Adipose tissue (tissue), 3 donors: Measurements from ENCODE around the gene PPP1R9B. TPM values are rescaled to one million over a fixed set of nuclear protein-coding genes. Genes with fewer than 3 reads are reported as not detected.

Source experiments
- H3K27ac ChIP-seq: one replicate; pipeline ENCODE4 v1.5.1; 2013; ENCODE audit warnings: low read depth, low read length
- WGBS, 3 donors: extraction: QIAGEN DNeasy Blood & Tissue Kit; methylation state at CpG; one replicate each; pipeline ENCODE4 v1.1.7; 2013; 5-methylcytosine and 5-hydroxymethylcytosine counted together
- polyA plus RNA-seq, 3 donors: library from polyadenylated mRNA; stranded (reverse); fragments of 200-250 nt; gene quantifications; one replicate each; pipeline ENCODE4 v1.2.3, GENCODE V29; 2013
- donor health status: healthy with polysubstance abuse.
- donor health status: Bipolar disorder and iron deficiency.
- donor health status: healthy.

The PPP1R9B gene
- polyA plus RNA-seq, 3 donors, result 11.8 to 48.7 (median 21.6) TPM

- 88 to 93% (median 88%) methylated on average over 5 of the region's 5 CpGs for WGBS, 3 donors
- H3K27ac ChIP-seq, result no peak overlapping the region
Observed at GRCh38 chr17:50103941-50104340, 46.5 kb downstream of the PPP1R9B start.

GRCh38 chr17:50103252-50103651 lies 47.2 kb downstream of the PPP1R9B start:
- no peak overlapping the region for H3K27ac ChIP-seq
- WGBS, 3 donors, result 67 to 90% (median 77%) methylated on average over 2 of the region's 2 CpGs

GRCh38 chr17:50102164-50102991 lies 48.1 kb downstream of the PPP1R9B start:
- 45 to 75% (median 74%) methylated on average over 15 of the region's 15 CpGs for WGBS, 3 donors
- no peak overlapping the region for H3K27ac ChIP-seq

- 35 to 51% (median 51%) methylated on average over 17 of the region's 17 CpGs for WGBS, 3 donors
Observed at GRCh38 chr17:50101346-50102163, 48.9 kb downstream of the PPP1R9B start.

GRCh38 chr17:50100921-50101345 lies 49.5 kb downstream of the PPP1R9B start:
- no peak overlapping the region for H3K27ac ChIP-seq
- WGBS, 3 donors, result 49 to 60% (median 57%) methylated on average over 15 of the region's 15 CpGs

More at GRCh38 chr17:50101346-50102163, 48.9 kb downstream of the PPP1R9B start:
- H3K27ac ChIP-seq, result no peak overlapping the region

- no peak overlapping the region for H3K27ac ChIP-seq
- 54 to 78% (median 72%) methylated on average over 5 of the region's 5 CpGs for WGBS, 3 donors
Observed at GRCh38 chr17:50100480-50100883, 50.0 kb downstream of the PPP1R9B start.

GRCh38 chr17:50099003-50099402 lies 51.5 kb downstream of the PPP1R9B start:
- 32 to 72% (median 70%) methylated on average over 5 of the region's 5 CpGs for WGBS, 3 donors
- H3K27ac ChIP-seq, result no peak overlapping the region

- WGBS, 3 donors, result 50 to 85% (median 85%) methylated on average over 4 of the region's 4 CpGs
- no peak overlapping the region for H3K27ac ChIP-seq
Observed at GRCh38 chr17:50098583-50098982, 51.9 kb downstream of the PPP1R9B start.

- WGBS, 3 donors, result 69 to 79% (median 77%) methylated on average over 4 of the region's 4 CpGs
- no peak overlapping the region for H3K27ac ChIP-seq
Observed at GRCh38 chr17:50097926-50098325, 52.6 kb downstream of the PPP1R9B start.

- no peak overlapping the region for H3K27ac ChIP-seq
- 76 to 84% (median 84%) methylated on average over 7 of the region's 7 CpGs for WGBS, 3 donors
Observed at GRCh38 chr17:50097455-50097854, 53.0 kb downstream of the PPP1R9B start.

GRCh38 chr17:50096758-50097157 lies 53.7 kb downstream of the PPP1R9B start:
- H3K27ac ChIP-seq, result no peak overlapping the region

GRCh38 chr17:50096092-50096491 lies 54.4 kb downstream of the PPP1R9B start:
- H3K27ac ChIP-seq, result no peak overlapping the region
- 8 to 31% (median 25%) methylated on average over 6 of the region's 6 CpGs for WGBS, 3 donors

More at GRCh38 chr17:50096758-50097157, 53.7 kb downstream of the PPP1R9B start:
- WGBS, 3 donors, result 58 to 79% (median 73%) methylated on average over 3 of the region's 3 CpGs

- 0% methylated on average over 12 of the region's 12 CpGs for WGBS, 3 donors
- H3K27ac ChIP-seq, result no peak overlapping the region
Observed at GRCh38 chr17:50095626-50096037, 54.8 kb downstream of the PPP1R9B start.

- 1% methylated on average over 63 to 68 of the region's 68 CpGs for WGBS, 3 donors
- H3K27ac ChIP-seq, result no peak within 1 kb of the TSS
Observed at GRCh38 chr17:50094753-50095619, 55.5 kb downstream of the PPP1R9B start, which contains the start of gene PDK2. TSS of gene PDK2 (plus strand) at chr17:50095351. CDS start at chr17:50095436, 85 bp downstream.

- WGBS, 3 donors, result 0 to 1% (median 0%) methylated on average over 21 of the region's 21 CpGs
- H3K27ac ChIP-seq, result no peak overlapping the region
Observed at GRCh38 chr17:50094243-50094752, 56.2 kb downstream of the PPP1R9B start.

GRCh38 chr17:50093807-50094206 lies 56.7 kb downstream of the PPP1R9B start:
- WGBS, 3 donors, result 27 to 40% (median 40%) methylated on average over 3 of the region's 3 CpGs
- no peak overlapping the region for H3K27ac ChIP-seq

GRCh38 chr17:50093246-50093645 lies 57.2 kb downstream of the PPP1R9B start:
- 88 to 92% (median 90%) methylated on average over 3 of the region's 3 CpGs for WGBS, 3 donors
- no peak overlapping the region for H3K27ac ChIP-seq

- WGBS, 3 donors, result 71 to 83% (median 74%) methylated on average over 2 of the region's 2 CpGs
- no peak overlapping the region for H3K27ac ChIP-seq
Observed at GRCh38 chr17:50091918-50092285, 58.6 kb downstream of the PPP1R9B start.
